Mucosa of descending colon (tissue), 3 donors: ENCODE data around the gene WFIKKN2. TPM values are rescaled to one million over a fixed set of nuclear protein-coding genes. Genes with fewer than 3 reads are reported as not detected.

Experiments used
- ATAC-seq: fragments of 200-7000 bp; cut with Tn5 transposase; one replicate; pipeline ENCODE4 v1.9.1; 2020; ENCODE audit warnings: mild to moderate bottlenecking, moderate library complexity
- DNase-seq, 3 donors: peaks; one replicate each; pipeline ENCODE4 v3.0.0-alpha.2; 2020
- H3K36me3 ChIP-seq: fragments of 200-600 bp; one replicate; pipeline ENCODE4 v1.8.0; 2021; ENCODE audit warnings: low read depth, mild to moderate bottlenecking
- H3K4me1 ChIP-seq: fragments of 200-600 bp; one replicate; pipeline ENCODE4 v1.8.0; 2021; ENCODE audit warnings: low read depth, mild to moderate bottlenecking
- H3K4me3 ChIP-seq: fragments of 200-600 bp; one replicate; pipeline ENCODE4 v1.8.0; 2021; ENCODE audit warnings: mild to moderate bottlenecking
- H3K9me3 ChIP-seq: fragments of 200-600 bp; one replicate; pipeline ENCODE4 v1.8.0; 2021; ENCODE audit warnings: mild to moderate bottlenecking
- intact Hi-C, 2 donors: fragments of 100-400 bp; cut with DNase I in 1 of 2; cut with micrococcal nuclease in 1 of 2; formaldehyde crosslinking; loops; one replicate each; pipeline versions ENCODE4 v1.11.0 to v1.11.1; 2022; cut with DNase I, micrococcal nuclease
- total RNA-seq, 3 donors: library from RNA; stranded (reverse); fragmentation: NEBNext Ultra II Directional in 2 of 3; extraction: Animal tissue kit (Norgen Biotek cat#: 25700) in 2 of 3; gene quantifications; one replicate each; pipeline versions ENCODE4 v1.2.1 to v1.2.4, GENCODE V29; 2021 to 2023
- TF ChIP-seq, protein P1 (sequence below): fragments of 200-600 bp; IDR thresholded peaks from one replicate; pipeline ENCODE4 v1.8.0; 2022; ENCODE audit warnings: antibody characterized with exemption, mild to moderate bottlenecking
- donor health status: DM: no; HTN: no; CAD: no; lungs with moderate emphysema.
- donor health status: DM: no; HTN: no; CAD: no.
- donor health status: DM: no; HTN: yes; CAD: no.

The WFIKKN2 gene
- total RNA-seq, 3 donors from 2014 or later: 0.07 to 0.76 (median 0.17) TPM

DNA sequence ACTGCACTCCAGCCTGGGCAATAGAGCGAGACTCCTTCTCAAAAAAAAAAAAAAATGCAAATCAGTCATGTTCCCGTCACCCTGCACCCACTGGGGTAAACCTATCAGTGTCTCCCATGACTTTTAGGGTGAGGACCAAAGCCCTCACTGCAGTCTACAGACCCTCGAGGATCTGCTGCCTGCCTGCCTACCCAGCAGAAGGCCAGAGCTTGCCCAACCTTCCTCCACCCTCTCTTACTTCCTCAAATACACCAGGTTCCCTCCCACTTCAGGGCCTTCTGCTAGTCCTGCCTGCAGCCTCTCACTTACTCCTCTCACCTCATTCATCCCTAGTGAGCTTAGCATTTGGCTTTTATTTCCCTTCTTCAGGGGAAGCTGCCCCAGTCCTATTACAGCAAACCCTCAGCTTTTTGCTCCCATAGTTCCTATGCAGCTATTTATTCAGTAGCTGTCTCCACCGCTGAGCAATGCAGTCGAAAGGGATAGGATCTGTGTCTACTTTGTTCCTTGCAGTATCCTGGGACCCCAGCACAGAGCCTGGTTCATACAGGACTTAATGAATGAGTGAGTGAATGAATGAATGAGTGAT is 48.6 kb downstream of the WFIKKN2 start:
- intact Hi-C loops: no loop called here
- Histone ChIP-seq H3K9me3 (no peaks in the 10 kb centered on the region), H3K4me3 (no peak overlapping the region), H3K4me1 (peaks cover 20% of the 10 kb centered on the region), H3K36me3 (no peaks in the 10 kb centered on the region)
- DNase-seq (peak in 1 of 3 donors; percentile 62), ATAC-seq (peak; percentile 87)
- TF ChIP-seq, protein P1, sequence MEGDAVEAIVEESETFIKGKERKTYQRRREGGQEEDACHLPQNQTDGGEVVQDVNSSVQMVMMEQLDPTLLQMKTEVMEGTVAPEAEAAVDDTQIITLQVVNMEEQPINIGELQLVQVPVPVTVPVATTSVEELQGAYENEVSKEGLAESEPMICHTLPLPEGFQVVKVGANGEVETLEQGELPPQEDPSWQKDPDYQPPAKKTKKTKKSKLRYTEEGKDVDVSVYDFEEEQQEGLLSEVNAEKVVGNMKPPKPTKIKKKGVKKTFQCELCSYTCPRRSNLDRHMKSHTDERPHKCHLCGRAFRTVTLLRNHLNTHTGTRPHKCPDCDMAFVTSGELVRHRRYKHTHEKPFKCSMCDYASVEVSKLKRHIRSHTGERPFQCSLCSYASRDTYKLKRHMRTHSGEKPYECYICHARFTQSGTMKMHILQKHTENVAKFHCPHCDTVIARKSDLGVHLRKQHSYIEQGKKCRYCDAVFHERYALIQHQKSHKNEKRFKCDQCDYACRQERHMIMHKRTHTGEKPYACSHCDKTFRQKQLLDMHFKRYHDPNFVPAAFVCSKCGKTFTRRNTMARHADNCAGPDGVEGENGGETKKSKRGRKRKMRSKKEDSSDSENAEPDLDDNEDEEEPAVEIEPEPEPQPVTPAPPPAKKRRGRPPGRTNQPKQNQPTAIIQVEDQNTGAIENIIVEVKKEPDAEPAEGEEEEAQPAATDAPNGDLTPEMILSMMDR: no peak

DNA sequence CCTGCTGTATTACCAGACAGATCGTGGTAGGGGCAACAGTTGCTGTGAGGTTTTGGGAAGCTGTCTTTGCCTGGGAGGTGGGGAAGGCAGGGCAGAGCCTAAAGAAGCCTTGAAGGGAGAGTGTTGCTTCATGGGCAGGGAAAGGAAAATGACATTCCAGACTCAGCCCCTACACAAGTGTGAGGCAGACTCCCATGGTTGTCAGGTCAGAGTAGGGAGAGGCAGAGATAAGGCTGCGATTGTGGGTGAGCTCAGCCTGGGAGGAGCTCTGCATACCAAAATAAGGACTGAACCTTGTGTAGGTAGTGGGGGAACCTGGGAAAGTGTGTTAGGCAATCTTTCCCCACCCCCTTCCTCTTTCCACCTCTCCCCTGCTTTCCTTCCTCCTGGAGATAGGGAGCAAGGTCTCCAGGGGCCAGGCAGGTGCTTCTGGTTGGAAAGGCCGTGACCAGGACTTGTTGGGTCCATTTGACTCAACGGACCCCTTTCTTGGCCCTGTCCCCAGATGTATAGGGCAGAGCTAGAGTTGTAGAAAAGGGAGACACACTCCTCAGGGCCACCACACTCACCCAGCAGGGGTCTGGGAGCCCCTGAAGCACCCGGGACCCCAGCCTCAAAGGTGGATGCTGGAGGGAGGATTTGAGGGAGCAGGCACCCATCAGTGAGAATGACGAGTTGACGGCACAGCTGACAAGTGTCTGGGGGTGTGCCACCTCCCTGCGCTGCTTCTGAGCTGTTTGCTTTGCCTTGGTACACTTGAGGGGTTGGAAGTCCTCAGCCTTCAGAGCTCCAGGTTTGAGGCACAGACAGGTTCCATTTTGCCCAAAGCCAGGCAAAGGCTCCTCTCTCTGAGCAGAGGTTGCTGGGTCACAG is 49.3 kb downstream of the WFIKKN2 start:
- DNase-seq (peak in 2 of 3 donors; percentile 60 to 61), ATAC-seq (peak; percentile 96)
- Histone ChIP-seq H3K4me3 (no peak overlapping the region), H3K4me1 (peaks cover 24% of the 10 kb centered on the region), H3K9me3 (no peaks in the 10 kb centered on the region), H3K36me3 (no peaks in the 10 kb centered on the region)
- TF ChIP-seq, protein P1: no peak
- intact Hi-C loops: no loop called here

DNA sequence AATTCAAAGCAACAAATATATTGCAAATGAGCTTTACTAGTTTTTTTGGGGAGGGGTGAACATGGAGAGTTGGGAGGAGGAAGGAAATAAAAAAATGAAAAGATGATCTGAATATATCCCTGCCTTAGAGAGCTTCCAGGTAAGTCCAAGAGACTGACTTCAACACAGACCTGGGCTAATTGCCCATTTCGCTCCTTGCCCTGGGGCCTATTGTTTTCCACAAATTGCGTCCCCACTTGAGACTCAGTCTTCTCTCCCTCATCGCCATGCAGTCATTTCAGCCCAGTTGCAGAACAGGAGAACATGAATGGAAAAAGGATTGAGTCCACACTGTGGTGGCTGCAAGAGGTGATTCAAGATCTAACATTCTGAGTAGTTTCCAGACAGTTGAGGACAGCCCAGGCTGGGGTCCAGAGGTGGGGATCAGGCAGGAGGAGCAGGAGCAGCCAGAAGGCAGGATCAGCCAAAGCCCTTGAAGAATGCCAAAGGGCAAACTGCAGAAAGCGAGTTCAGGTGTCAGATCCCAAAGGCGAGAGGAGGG is 52.4 kb downstream of the WFIKKN2 start:
- intact Hi-C loops: no loop called here
- TF ChIP-seq, protein P1: no peak
- no peak for DNase-seq
- Histone ChIP-seq H3K36me3 (no peaks in the 10 kb centered on the region), H3K9me3 (no peaks in the 10 kb centered on the region), H3K4me1 (peaks cover 24% of the 10 kb centered on the region), H3K4me3 (no peak overlapping the region)
- ATAC-seq: no peak

DNA sequence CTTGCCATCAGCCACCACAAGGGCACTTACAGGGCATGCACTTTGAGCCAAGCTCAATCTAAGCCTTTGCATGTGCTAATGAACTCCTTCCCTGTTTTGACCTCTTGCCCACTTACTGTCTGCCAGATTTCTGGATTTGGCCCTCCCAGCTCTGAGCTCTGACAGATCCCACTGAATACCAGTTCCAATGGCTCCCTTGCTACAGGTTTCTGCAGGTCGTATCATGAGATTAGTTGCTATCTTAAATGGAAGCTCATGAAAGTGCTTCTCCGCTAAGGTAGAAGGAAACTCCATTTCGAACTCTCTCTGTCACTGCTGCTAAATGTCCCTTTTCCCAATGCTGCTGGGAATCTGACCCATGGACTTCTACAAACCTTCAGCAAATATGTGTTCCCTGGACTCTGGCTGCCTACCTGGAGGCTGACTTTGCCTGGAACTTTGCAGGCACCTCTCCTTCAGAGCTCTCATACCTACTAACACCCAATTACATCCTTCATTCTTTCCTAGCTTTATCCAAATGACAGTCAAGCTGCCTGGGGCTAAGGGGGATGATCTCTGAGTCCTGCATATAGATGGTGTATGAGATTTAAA is 54.2 kb downstream of the WFIKKN2 start:
- no peaks in the 10 kb centered on the region for H3K9me3 ChIP-seq
- ATAC-seq: no peak
- intact Hi-C loops: no loop called here
- no peaks in the 10 kb centered on the region for H3K36me3 ChIP-seq
- DNase-seq: no peak
- TF ChIP-seq, protein P1: no peak
- H3K4me1 ChIP-seq: peaks cover 22% of the 10 kb centered on the region
- no peak overlapping the region for H3K4me3 ChIP-seq

DNA sequence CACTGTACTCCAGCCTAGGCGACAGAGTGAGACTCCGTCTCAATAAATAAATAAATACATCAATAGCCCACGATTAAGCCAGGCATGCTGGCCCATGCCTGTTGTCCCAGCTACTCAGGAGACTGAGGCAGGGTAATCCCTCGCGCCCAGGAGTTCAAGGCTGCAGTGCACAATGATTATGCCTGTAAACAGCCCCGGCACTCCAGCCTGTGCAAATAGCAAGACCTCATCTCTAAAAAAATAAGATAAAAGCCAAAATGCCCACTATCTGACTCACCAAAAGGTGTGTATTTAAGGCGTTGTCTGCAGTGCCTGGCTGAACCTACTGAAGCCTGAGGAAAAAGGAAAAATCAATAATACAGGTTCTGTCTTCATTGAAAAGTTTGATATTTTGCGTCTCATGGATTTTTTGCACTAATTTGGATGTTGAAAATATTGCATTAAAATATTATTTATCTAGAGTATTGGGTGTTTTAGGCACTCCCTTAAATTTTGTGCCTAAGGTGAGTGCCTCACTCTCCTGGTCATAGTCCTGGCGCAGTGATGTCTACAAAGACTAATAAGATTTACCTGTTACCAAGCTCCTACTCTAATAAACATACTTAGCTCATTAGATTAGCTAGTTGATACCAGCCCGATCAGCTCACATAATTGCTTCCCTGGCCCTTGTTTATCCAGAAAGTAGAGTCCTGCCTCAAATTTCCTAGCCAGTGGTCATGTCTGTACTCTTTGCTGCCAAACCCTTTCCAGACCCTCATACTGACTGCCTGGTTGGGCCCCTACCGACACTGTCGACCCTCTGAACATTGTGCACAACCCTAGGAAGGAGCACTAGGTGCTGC is 55.5 kb downstream of the WFIKKN2 start:
- Histone ChIP-seq H3K36me3 (no peaks in the 10 kb centered on the region), H3K4me3 (no peak overlapping the region), H3K9me3 (no peaks in the 10 kb centered on the region), H3K4me1 (peaks cover 19% of the 10 kb centered on the region)
- intact Hi-C loops: no loop called here
- peak; percentile 49 for ATAC-seq
- DNase-seq: no peak
- TF ChIP-seq, protein P1: no peak
